GM12878 (cell line): Measurements from ENCODE around the gene GNB5.

ENCODE experiments used
- EGR1 ChIP-seq, 2 experiments: IDR thresholded peaks; 1 replicate in 1 of 2; 2 replicates in 1 of 2; pipeline ENCODE4 v1.6.1; 2011 to 2012; ENCODE audit warnings: low read depth in 2 of 2, low read length in 2 of 2, borderline replicate concordance in 1 of 2, mild to moderate bottlenecking in 1 of 2, moderate library complexity in 1 of 2
- EP300 ChIP-seq, 2 experiments: fragments of 150-350 bp in 1 of 2; IDR thresholded peaks; 2 replicates each; pipeline ENCODE4 v1.6.1; 2011 to 2012; ENCODE audit warnings: low read depth in 2 of 2, low read length in 2 of 2, borderline replicate concordance in 1 of 2, improper control_type of control experiment in 1 of 2, inconsistent platforms in 1 of 2; ENCODE audit not compliant: control insufficient read depth in 1 of 2
- HDAC6 ChIP-seq: fragments of 200-600 bp; sonication (generic); IDR thresholded peaks from one replicate; pipeline ENCODE4 v1.8.0; 2017; ENCODE audit warnings: antibody characterized with exemption; ENCODE audit not compliant: unreplicated experiment
- SMARCA5 ChIP-seq: fragments of 450-650 bp; IDR thresholded peaks from 2 replicates; pipeline ENCODE4 v1.6.1; 2017; ENCODE audit warnings: mild to moderate bottlenecking

GRCh38 chr15:52196891-52197290 lies 5.7 kb upstream of the GNB5 start:
- no peak for TF ChIP-seq EGR1 (IDR thresholded peaks at IDR 0.05; ENCODE audit: borderline replicate concordance in 1 of 2, low read depth in 2 of 2, low read length in 2 of 2)
- TF ChIP-seq EP300 (IDR thresholded peaks at IDR 0.05; ENCODE audit: borderline replicate concordance in 1 of 2, control insufficient read depth in 1 of 2, low read depth in 2 of 2, low read length in 2 of 2), result no peak
- no peak for TF ChIP-seq HDAC6
- TF ChIP-seq SMARCA5, result no peak
